GM18951 (cell line): ENCODE results near the gene ADRB2.

Experiments used
- POLR2A ChIP-seq: IDR thresholded peaks from 4 replicates; pipeline ENCODE4 v1.6.1; 2011; ENCODE audit warnings: mild to moderate bottlenecking; ENCODE audit not compliant: insufficient read length, insufficient read depth; ENCODE audit errors: extremely low read depth
- in situ Hi-C: fragments of 300-500 bp; cut with MboI; formaldehyde crosslinking; loops from one replicate; pipeline ENCODE4 v1.12.0; 2022; ENCODE audit warnings: low sequenced_read_pairs, mixed read lengths, inconsistent platforms; ENCODE audit not compliant: unreplicated experiment

The ADRB2 gene

GRCh38 chr5:148826053-148826738 is at the start of gene ADRB2:
Gene ADRB2 (plus strand): TSS chr5:148826611. CDS start chr5:148826832, 221 bp downstream.
- in situ Hi-C loops, result no loop called here
- peak; percentile 88 for TF ChIP-seq POLR2A

GRCh38 chr5:148776780-148777179 is 49.6 kb upstream of the ADRB2 start:
- in situ Hi-C loops, result no loop called here
- no peak for TF ChIP-seq POLR2A

DNA sequence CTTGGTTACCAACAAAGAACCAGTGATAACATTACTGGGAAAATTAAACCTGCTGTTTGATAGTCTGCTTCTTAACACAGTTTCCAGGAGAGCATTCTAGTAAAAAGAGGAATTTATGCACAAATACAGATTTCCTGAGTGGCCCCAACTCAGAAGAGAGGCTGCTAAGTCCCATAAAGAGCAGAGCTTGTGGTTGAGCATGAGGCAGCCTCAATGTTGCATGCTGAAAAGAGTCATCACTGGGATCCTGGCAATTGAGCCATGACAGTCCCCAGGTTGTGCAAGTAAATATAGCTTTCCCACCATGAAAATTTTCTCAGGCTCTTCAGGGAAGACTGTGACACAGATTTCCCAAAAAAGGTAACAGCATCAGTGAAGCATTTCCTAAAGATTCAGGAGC is 47.5 kb upstream of the ADRB2 start:
- in situ Hi-C loops, result no loop called here
- no peak for TF ChIP-seq POLR2A

GRCh38 chr5:148780711-148781110 is 45.7 kb upstream of the ADRB2 start:
- in situ Hi-C loops, result no loop called here
- no peak for TF ChIP-seq POLR2A

- no peak for TF ChIP-seq POLR2A
- in situ Hi-C loops, result no loop called here
Observed at GRCh38 chr5:148781766-148782165, 44.6 kb upstream of the ADRB2 start.

DNA sequence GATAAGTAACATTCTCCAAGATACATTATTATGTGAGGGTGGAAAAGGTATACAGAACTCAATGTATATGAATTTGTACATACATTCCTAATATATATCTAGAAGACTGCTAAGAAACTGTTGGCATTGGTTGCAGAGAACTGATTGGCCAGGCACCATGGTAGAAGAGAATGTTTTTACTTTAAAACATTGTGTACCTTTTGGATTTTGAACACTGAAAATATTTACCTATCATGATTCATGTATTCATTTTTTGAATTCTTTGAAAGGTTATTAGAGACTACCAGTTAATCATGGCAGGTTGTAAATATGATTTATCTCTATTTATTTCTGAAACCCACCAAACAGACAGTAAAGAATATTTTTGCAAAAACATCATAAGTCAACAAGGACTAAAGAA is 41.2 kb upstream of the ADRB2 start:
- in situ Hi-C loops, result no loop called here
- no peak for TF ChIP-seq POLR2A

GRCh38 chr5:148786456-148786855 is 40.0 kb upstream of the ADRB2 start:
- in situ Hi-C loops, result no loop called here
- TF ChIP-seq POLR2A, result no peak

- in situ Hi-C loops, result no loop called here
- TF ChIP-seq POLR2A, result no peak
Observed at GRCh38 chr5:148788636-148789035, 37.8 kb upstream of the ADRB2 start.

DNA sequence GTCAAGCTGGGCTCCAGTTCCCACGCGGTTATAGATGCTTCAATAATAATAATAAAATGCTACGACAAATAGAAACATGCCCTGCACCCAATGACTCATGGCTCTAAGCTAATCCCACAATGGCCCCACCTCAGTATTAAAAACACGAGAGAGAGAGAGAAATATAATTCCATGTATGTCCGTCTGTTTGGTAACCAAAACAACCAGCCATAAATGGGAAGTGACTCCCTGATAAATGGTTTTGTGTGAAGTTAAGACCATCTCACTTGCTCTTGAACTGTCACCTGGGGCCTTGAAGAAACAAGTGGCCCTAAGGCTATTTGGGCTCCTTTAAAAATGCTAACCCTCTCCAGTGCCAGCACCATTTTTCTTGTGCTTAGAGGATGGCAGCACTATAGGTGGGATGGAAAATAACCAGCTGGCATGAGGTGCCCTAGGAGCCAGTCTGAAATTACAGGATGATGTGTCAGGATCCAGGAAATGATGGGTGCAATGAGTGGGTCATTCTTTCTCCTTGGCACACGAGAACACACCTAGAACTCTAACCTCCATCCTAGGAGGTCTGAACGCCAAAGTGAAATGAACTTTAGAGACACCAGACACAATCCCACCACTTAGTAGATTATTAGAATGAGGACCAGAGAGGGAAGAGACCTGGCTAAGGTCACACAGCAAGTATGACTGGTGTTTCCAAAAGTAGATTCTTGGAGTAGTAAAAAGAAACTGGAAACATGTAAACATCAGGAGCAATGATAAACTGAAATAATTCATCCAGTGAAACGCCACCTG is 35.7 kb upstream of the ADRB2 start:
- TF ChIP-seq POLR2A, result no peak
- in situ Hi-C loops, result no loop called here

GRCh38 chr5:148791334-148791667 is 35.1 kb upstream of the ADRB2 start:
- TF ChIP-seq POLR2A, result no peak
- in situ Hi-C loops, result no loop called here

- no peak for TF ChIP-seq POLR2A
- in situ Hi-C loops, result no loop called here
Observed at GRCh38 chr5:148791696-148792095, 34.7 kb upstream of the ADRB2 start.

GRCh38 chr5:148792744-148793143 is 33.7 kb upstream of the ADRB2 start:
- no peak for TF ChIP-seq POLR2A
- in situ Hi-C loops, result no loop called here

- in situ Hi-C loops, result no loop called here
- no peak for TF ChIP-seq POLR2A
Observed at GRCh38 chr5:148793261-148793660, 33.1 kb upstream of the ADRB2 start.

DNA sequence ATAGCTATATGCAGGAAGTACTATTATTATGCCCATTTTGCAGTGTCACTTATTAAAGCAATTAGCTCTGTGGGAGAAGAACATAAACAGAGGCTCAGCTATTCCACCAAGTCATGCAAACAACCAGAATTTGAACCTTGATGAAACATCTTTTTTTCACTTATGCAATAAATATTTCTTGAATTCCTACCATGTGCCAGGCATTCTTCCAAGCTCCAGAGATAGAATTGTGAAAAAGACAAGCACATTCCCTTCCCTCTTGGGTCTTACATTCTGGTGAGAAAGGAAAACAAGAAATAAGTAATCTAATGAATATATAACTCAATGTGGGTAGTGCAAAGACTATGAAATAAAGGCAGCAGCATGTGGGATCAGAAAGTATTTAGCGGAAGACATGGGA is 32.1 kb upstream of the ADRB2 start:
- in situ Hi-C loops, result no loop called here

More for the DNA sequence above, 32.1 kb upstream of the ADRB2 start:
- TF ChIP-seq POLR2A, result no peak
